DOHH2 (cell line): Measurements from ENCODE around the gene EML6.

Experiments used
- H3F3A ChIP-seq: fragments of 200-600 bp; sonication (generic), shearing (Covaris generic); 2 replicates; pipeline ENCODE4 v1.6.0; 2016; ENCODE audit warnings: antibody characterized with exemption, mild to moderate bottlenecking; ENCODE audit not compliant: control insufficient read depth, insufficient read depth
- H3K27ac ChIP-seq: fragments of 200-600 bp; sonication (generic); 2 replicates; pipeline ENCODE4 v1.5.1; 2014; ENCODE audit warnings: low read depth, mild to moderate bottlenecking, low read length, moderate library complexity
- H3K27me3 ChIP-seq: fragments of 200-600 bp; sonication (generic); 2 replicates; pipeline ENCODE4 v1.6.1; 2014; ENCODE audit warnings: mild to moderate bottlenecking, low read length, mixed read lengths; ENCODE audit not compliant: control insufficient read depth
- H3K36me3 ChIP-seq: fragments of 200-600 bp; sonication (generic); 2 replicates; pipeline ENCODE4 v1.6.1; 2014; ENCODE audit warnings: mild to moderate bottlenecking, low read length, moderate library complexity, mixed read lengths; ENCODE audit not compliant: control insufficient read depth
- H3K4me1 ChIP-seq: fragments of 200-600 bp; sonication (generic); 2 replicates; pipeline ENCODE4 v1.6.1; 2014; ENCODE audit warnings: mild to moderate bottlenecking, low read length, mixed read lengths; ENCODE audit not compliant: control insufficient read depth
- H3K4me2 ChIP-seq: fragments of 200-600 bp; sonication (generic); 2 replicates; pipeline ENCODE4 v1.6.0; 2014; ENCODE audit warnings: mild to moderate bottlenecking, low read length, moderate library complexity
- H3K4me3 ChIP-seq: fragments of 200-600 bp; sonication (generic); 2 replicates; pipeline ENCODE4 v1.5.1; 2014; ENCODE audit warnings: mild to moderate bottlenecking, low read length, mixed read lengths
- H3K79me2 ChIP-seq: fragments of 200-600 bp; sonication (generic); 2 replicates; pipeline ENCODE4 v1.6.1; 2014; ENCODE audit warnings: mild to moderate bottlenecking, low read length, mixed read lengths; ENCODE audit not compliant: control insufficient read depth
- H3K9me2 ChIP-seq: fragments of 200-600 bp; sonication (generic); replicated peaks from 2 replicates; pipeline ENCODE4 v1.6.1; 2014; ENCODE audit warnings: mild to moderate bottlenecking, low read length, mixed read lengths; ENCODE audit not compliant: control insufficient read depth
- H3K9me3 ChIP-seq: fragments of 200-600 bp; sonication (generic); 2 replicates; pipeline ENCODE4 v1.6.1; 2014; ENCODE audit warnings: antibody characterized with exemption, low read length, mixed read lengths; ENCODE audit not compliant: control insufficient read depth, insufficient read depth
- H4K20me1 ChIP-seq: fragments of 200-600 bp; sonication (generic); 2 replicates; pipeline ENCODE4 v1.6.0; 2014; ENCODE audit warnings: low read depth, mild to moderate bottlenecking, antibody characterized with exemption, low read length, moderate library complexity; ENCODE audit not compliant: control insufficient read depth, insufficient read depth
- EZH2phosphoT487 ChIP-seq: fragments of 200-600 bp; sonication (generic); IDR thresholded peaks from 2 replicates; pipeline ENCODE4 v1.6.1; 2017; ENCODE audit warnings: borderline replicate concordance, mild to moderate bottlenecking, antibody characterized with exemption, low read length, moderate library complexity, mixed read lengths
- TF ChIP-seq, protein P1 (sequence below): fragments of 200-600 bp; sonication (generic); IDR thresholded peaks from one replicate; pipeline ENCODE4 v1.5.1; 2014; ENCODE audit warnings: antibody characterized with exemption, mild to moderate bottlenecking, low read depth, low read length; ENCODE audit not compliant: poor library complexity, severe bottlenecking

The EML6 gene

DNA sequence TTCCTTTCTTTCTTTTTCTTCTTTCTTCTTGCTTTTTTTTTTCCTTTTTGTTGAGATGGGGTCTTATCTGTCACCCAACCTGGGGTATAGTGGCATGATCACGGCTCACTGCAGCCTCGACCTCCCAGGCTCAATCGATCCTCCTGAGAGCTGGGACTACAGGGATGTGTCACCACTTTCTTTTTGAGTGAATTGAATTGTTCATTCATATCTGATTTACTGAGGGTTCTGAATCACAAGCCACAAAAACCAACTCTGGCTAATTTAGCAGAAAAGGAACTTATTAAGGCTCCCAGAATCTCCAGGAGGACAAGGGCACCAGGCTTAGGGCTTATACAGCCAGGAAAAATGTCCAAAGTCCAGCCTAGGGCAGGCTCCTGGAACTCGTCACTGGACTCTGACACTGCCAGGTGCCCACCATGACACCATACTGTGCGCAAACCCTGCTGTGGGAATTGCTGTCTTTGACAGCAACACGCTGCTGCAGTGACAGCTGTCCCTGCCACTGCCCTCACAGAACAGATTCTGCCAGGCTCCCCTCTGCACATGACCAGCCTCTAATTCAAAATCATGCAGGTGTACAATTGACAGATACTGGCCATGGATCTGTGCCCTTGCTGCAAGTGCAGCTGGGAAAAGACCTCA is 42.9 kb upstream of the EML6 start:
- Histone ChIP-seq H3F3A (no peaks in the 10 kb centered on the region), H3K36me3 (no peaks in the 10 kb centered on the region), H3K9me3 (no peaks in the 10 kb centered on the region), H3K27me3 (0 out of 2 replicates have a peak, but pooled peaks cover 3% of the 10 kb centered on the region), H3K4me3 (no peak overlapping the region), H3K9me2 (no peaks in the 10 kb centered on the region), H4K20me1 (no peaks in the 10 kb centered on the region), H3K79me2 (no peaks in the 10 kb centered on the region), H3K27ac (no peak overlapping the region), H3K4me1 (peaks cover 11% of the 10 kb centered on the region), H3K4me2 (no peak overlapping the region)
- TF ChIP-seq, protein P1, sequence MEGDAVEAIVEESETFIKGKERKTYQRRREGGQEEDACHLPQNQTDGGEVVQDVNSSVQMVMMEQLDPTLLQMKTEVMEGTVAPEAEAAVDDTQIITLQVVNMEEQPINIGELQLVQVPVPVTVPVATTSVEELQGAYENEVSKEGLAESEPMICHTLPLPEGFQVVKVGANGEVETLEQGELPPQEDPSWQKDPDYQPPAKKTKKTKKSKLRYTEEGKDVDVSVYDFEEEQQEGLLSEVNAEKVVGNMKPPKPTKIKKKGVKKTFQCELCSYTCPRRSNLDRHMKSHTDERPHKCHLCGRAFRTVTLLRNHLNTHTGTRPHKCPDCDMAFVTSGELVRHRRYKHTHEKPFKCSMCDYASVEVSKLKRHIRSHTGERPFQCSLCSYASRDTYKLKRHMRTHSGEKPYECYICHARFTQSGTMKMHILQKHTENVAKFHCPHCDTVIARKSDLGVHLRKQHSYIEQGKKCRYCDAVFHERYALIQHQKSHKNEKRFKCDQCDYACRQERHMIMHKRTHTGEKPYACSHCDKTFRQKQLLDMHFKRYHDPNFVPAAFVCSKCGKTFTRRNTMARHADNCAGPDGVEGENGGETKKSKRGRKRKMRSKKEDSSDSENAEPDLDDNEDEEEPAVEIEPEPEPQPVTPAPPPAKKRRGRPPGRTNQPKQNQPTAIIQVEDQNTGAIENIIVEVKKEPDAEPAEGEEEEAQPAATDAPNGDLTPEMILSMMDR: no peak
- TF ChIP-seq EZH2phosphoT487: no peak

DNA sequence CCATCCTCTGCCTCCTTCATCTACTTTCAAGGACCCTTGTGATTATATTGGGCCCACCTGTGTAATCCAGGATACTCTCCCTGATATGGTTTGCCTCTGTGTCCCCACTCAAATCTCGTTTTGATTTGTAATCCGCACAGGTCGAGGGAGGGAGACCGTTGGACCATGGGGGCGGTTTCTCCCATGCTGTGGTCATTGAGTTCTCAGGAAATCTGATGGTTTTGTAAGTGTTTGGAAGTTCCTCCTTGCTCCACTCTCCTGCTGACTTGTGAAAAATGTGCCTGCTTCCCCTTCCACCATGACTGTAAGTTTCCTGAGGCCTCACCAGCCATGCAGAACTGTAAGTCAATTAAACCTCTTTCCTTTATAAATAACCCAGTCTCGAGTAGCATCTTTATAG is 42.0 kb upstream of the EML6 start:
- TF ChIP-seq, protein P1: no peak
- no peak for TF ChIP-seq EZH2phosphoT487
- H3F3A ChIP-seq: no peaks in the 10 kb centered on the region
- no peaks in the 10 kb centered on the region for H3K79me2 ChIP-seq
- no peaks in the 10 kb centered on the region for H3K27me3 ChIP-seq
- H3K4me3 ChIP-seq: no peak overlapping the region
- H3K9me2 ChIP-seq: no peaks in the 10 kb centered on the region
- H3K4me1 ChIP-seq: peaks cover 11% of the 10 kb centered on the region
- no peaks in the 10 kb centered on the region for H3K36me3 ChIP-seq
- H4K20me1 ChIP-seq: no peaks in the 10 kb centered on the region
- no peak overlapping the region for H3K4me2 ChIP-seq
- H3K9me3 ChIP-seq: no peaks in the 10 kb centered on the region
- no peak overlapping the region for H3K27ac ChIP-seq

DNA sequence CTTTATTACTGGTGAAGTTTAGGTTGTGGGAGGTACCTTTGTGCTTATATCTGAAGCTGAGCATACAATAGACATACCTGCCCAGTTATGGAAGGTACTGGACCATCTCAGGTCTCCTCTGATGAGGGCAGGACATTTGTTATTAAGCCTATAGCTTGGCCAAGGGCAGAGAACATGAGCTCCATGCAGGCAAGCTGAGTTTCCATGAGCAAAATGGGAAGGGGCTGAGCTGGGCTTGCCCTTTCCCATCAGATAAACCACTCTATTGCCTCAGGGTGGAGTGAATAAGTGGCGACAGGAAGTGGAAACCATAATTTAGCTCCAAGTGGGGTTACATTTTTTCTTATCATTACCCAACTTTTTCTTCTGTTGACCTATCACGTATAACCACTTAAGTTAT is 39.9 kb upstream of the EML6 start:
- Histone ChIP-seq H3F3A (no peaks in the 10 kb centered on the region), H3K4me3 (no peak overlapping the region), H3K4me1 (peaks cover 6% of the 10 kb centered on the region), H3K79me2 (no peaks in the 10 kb centered on the region), H3K4me2 (no peak overlapping the region), H4K20me1 (no peaks in the 10 kb centered on the region), H3K9me3 (no peaks in the 10 kb centered on the region), H3K36me3 (no peaks in the 10 kb centered on the region), H3K9me2 (no peaks in the 10 kb centered on the region), H3K27ac (no peak overlapping the region), H3K27me3 (no peaks in the 10 kb centered on the region)
- TF ChIP-seq, protein P1: no peak
- no peak for TF ChIP-seq EZH2phosphoT487
